Left ventricle myocardium superior (tissue), 1 donor: ENCODE data around the gene ANKRD6. TPM values are rescaled to one million over a fixed set of nuclear protein-coding genes. Genes with fewer than 3 reads are reported as not detected.

ENCODE experiments used
- ATAC-seq: fragments of 200-7000 bp; cut with Tn5 transposase; one replicate; pipeline ENCODE4 v1.9.1; 2020; ENCODE audit warnings: mild to moderate bottlenecking, moderate library complexity
- DNase-seq: peaks from one replicate; pipeline ENCODE4 v3.0.0-alpha.2; 2020
- intact Hi-C: fragments of 100-400 bp; cut with micrococcal nuclease; formaldehyde crosslinking; loops from one replicate; pipeline ENCODE4 v1.11.0; 2022
- total RNA-seq: library from RNA; stranded (reverse); fragmentation: NEBNext Ultra II Directional; extraction: Animal tissue kit (Norgen Biotek cat#: 25700); gene quantifications from one replicate; pipeline ENCODE4 v1.2.1, GENCODE V29; 2021
- donor health status: DM: no; HTN: yes; CAD: no; lungs with severe emphysema.

The ANKRD6 gene
- total RNA-seq, 1 donor from 2014 or later: 21.4 TPM

DNA sequence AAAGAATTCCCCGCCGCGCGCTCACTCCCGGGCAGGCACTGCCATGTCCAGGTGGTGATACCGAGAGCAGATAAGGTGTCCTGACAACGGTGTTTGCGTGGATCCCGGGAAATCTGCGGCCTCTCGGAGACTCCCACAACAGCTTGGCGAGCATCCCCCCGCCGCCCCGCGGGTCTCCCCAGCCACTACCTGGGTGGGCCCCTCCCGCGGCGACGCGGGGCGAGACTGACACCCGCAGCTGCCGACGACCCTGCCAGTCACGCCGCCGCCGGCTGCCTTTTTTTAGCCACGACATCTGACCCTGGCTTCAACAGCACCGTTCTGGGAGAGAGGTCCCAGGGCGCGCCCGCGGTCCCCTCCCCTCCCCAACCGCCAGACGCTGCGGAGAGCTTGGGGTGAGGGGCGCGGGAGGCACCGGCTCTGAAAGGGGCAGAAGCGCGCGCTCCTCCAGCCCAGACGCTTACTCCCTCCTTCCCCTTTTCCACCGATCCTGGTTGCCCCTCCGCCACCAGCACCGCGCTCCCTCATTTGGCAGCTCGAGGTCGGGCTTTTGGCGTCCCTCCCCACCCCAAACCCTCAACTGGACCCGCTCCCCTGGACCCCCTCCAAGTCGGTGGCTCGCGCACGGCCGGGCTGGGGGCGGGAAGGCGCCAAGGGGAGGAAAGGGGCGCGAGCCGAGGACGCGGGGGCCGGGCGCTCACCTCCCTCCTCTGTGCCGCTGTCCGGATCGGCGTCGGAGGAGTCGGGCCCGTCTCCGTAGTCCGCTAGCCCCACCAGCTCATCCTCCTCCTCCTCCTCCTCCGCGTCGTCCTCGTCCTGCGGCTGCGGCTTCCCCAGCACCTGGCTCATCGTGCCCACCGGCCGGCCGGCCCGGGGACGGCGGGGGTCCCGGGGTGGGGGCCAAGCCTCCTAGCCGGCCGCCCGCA, 21.5 kb upstream of the ANKRD6 start:
- ATAC-seq (peak; percentile 59), DNase-seq (peak; percentile 62)
- intact Hi-C loops: no loop called here

DNA sequence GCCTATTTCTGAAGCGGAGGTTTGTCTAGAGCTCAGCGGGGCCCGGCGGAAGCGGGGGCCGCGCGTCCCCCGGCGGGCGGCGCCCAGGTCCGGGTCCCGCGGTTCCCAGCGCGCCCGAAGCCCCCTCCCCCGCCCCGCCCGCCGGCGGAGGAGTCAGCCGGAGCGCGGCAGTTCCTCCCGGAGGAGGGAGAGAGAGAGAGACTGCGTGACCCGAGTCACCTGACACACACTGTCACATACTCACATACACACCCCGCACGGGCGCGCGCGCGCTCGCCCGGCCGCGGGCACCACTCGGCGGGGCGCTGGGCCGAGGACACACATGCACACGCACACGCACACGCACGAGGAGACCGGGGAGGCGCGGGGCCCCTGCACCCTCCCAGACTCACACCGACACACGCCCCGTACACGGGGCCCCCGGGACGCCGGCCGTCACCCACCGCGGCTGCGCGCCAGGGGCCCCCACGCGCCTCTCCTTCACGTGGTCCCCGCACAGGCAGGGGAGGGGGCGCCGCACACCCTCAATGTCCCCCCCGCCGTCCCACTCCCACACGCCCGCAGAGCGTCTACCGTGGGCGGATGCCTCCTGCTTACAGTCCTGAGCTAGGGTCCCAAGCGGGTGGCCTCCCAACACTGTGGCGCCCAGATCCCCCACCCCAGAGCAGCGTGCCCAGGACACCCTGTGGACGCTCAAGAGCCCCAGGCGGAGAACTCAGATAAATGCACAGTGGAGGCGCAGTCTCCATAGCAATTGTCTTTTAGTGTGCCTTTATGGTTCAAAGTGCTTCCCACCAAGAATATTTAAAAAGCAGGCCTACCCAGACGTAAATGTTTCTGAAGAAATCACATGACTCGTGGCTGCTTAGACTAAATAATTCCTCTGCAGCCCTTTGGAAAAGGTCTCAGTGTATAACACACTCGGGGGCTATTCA, 20.6 kb upstream of the ANKRD6 start, which contains the start of gene RRAGD:
Gene RRAGD, minus strand, starts transcription at position 203 of the 935 bp plus-strand sequence. CDS start 280 bp downstream, outside the sequence.
- intact Hi-C loops: no loop called here
- peak; percentile 89 for ATAC-seq
- DNase-seq: peak; percentile 88

DNA sequence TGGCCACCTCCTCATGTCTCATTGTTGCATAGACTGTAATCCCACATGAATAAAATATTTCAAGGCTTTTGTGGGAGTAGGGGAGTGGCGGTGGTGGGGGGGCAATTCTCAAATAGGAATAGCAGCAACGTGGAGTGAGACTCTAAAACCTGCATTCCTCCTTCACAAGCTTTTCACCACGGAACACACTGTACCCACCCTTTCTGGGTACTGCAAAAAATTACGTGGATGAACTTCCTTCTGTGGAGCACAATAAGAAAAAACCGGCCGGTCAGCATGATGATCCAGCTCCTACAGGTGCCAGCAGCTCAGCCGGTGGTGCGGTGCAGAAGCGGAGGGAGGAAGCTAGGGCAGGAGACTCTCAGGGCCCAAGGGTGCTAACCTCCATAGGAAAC, 19.9 kb upstream of the ANKRD6 start:
- intact Hi-C loops: no loop called here
- no peak for ATAC-seq
- DNase-seq: no peak

DNA sequence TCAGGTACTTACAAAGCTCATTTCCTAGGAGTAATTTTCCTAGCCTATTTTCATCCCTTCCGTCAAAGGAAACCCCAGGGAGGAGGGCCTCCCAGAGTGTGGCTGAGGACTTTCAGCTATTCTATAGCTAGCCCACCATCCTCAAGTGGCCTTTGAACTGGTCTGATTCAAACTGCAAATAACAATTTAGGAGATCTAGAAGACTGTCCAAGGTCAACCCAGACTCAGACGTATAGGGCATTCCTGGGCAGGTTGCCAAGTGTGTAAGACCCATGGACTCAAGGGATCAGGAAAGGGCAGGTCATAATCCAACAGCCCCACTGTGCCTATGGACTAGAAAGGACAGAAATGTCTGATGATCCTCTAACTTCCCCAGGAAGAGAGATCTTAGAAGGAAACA, 18.7 kb upstream of the ANKRD6 start:
- intact Hi-C loops: no loop called here
- DNase-seq (no peak), ATAC-seq (no peak)

DNA sequence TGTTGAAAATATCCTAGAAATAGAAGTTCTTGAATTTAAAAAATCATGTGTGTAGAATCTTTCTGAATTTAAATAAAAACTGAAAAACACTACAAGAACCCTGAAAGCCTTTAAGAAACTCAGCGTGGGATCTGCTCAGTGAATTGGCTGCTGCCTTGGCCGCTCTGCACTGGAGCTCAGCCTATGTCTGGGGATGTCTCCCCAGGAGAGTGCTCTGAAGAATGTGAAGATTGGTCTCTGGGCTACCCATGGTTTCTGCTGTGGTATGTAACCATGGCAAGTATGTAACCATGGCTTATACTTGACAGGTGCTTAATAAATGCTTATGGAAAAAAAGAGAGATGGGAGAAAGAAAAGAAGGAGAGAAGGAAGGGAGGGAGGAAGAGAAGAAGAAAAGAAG, 17.8 kb upstream of the ANKRD6 start:
- intact Hi-C loops: no loop called here
- DNase-seq (no peak), ATAC-seq (no peak)

DNA sequence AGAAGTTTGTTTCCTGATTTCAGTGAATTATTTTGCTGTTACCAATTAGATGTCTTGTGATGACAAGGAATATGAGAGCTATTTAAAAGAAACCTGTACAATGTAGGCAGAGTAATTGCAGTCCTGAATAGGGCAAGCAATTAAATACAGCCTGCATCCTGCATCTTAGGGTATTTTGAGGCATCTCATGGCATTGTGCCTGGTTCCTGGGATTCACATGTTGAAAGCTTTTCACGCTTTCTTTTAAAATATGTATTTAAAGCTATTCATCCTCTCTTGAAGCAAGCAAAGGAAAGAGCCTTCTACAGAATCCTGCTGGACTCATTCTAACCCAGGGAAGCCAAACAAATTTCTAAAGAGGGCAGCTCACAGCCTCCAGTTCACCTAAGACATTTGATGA, 16.2 kb upstream of the ANKRD6 start:
- ATAC-seq (no peak), DNase-seq (no peak)
- intact Hi-C loops: no loop called here

DNA sequence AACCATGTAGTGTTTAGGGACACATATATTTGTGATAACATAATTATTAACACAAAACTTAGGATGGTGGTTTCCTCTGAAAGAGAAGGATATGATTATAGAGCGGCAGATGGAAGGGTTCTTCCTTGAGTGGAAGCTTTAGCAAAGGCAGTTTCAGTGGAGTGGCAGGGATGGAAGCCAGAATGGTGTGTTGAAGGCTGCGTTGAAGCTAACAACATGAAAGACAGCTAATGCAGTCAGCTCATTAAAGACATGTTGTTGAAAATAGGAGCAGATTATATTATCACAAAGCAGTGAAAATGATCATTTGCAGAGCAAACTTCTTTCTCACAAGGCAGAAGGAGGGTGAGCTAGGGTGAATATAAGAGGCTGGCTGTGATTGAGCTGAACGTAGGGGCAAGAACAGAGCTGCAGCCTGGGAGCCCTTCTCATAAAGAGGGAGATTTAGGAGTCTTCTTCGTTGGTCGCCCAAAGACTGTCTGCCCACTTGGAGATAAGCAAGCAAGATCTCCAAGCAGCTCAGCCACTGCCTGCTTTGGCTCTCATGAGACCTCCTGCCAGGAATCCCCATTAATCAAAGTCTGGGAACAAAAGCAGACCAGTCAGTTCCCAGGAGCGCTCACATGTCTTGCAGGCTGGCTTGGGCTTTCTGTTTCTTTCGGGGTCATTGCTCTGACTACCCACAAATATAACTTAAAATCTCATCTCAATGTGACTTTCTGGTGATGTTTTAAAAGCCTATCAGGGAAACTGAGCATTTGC, 2.6 kb upstream of the ANKRD6 start:
- ATAC-seq (no peak), DNase-seq (no peak)
- intact Hi-C loops: loop anchor here (5.0 kb wide), 1 partner anchor 182 kb away; no protein-coding TSS in a partner anchor

DNA sequence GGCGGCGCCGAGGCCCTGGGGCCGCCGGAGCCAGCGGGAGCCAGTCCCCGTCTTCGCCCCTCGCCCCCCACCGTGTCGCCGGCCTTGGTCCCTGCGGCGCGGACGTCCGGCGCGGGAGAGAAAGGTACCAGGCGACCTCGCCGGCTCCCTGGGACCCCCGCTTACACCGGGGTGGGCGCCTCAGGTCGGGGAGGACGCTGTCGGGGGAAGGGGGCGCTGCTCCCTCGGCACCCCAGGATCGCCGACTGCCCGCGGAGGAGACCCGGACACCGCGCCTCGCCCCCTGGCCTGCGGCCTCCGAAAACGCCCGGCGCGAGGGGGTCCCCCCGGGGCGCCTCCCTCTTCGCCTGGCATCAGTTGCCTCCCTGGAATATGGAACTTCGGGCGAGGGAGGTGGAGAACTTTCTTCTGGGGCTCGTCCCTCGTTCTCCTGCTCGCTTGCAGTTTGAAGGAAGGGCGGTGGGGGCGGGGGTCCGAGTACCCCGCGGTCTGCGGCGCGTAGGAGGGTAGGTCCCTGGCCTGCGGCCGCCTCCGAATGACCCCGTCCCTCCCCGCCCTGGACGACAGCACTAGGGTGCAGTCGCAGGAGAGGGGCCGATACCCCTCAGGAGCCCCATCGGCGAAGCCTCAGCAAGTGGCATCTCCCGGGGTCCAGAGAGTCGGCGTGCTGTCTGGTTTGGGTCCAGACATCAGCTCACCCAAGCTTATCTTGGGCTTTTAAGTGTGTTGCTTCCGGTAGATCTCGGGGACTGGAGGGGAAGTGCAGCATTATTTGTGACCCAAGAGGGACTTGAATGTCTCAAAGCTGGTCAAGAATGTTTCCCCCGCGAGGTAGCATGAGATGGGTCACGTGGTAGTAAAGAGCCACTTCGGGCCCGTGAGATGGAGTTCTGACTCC, 549 bp downstream of the ANKRD6 start:
- intact Hi-C loops: loop anchor here (5.0 kb wide), 1 partner anchor 179 kb away; no protein-coding TSS in a partner anchor
- peak; percentile 51 for DNase-seq
- peak; percentile 34 for ATAC-seq

DNA sequence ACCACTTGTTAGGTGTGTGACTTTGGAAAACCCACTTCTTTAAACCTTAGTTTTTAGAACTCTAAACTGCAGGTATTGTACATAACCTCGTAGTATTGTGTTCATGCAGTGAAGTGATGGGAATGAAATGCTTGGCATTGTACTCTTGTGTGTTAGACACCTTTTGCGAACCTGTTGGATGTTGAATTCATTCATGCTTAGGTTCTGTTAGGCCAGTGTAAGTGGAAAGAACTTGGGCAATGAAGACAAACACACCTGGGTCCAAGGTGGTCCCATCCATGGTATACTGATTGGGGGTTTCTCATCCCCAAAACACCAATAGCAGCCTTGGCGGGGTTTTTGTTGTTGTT, 1.2 kb downstream of the ANKRD6 start:
- ATAC-seq: no peak
- no peak for DNase-seq
- intact Hi-C loops: loop anchor here (5.0 kb wide), 1 partner anchor 178 kb away; no protein-coding TSS in a partner anchor

DNA sequence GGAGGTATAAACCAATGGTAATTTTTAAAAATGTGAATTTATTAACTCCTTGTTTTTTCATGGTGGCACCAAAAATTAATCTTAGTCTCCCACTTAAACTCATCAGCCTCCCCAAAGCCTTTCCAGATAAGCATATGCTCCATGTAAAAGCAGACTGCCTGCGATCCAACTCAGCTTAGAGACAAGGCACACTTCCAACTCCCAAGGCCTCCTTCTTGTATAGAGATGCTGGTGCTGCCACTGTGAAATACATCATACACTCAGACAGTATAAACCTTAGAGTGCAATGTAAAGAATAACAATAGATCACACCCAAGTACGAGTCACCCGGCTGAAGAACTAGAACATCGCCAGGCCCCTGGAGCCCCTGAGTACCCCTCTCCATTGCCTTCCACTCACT, 2.0 kb downstream of the ANKRD6 start:
- DNase-seq: no peak
- no peak for ATAC-seq
- intact Hi-C loops: loop anchor here (5.0 kb wide), 1 partner anchor 177 kb away; no protein-coding TSS in a partner anchor

DNA sequence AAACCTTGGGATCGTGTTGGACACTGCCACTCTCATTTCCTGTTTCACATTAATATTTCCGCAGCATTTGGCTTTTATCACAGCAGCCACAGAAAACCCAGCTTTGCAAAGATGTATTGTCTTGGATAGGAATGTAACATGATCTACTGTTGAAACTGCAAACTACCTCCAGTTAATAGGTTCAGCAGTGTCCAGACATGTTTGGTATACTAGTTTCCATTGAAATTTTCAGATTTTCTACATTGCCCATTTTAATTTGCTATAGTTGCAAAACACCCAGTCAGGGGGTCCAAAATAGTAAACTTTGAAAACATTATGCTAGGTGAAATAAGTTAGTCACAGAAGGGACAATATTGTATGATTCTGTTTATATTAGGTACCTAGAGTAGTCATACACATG, 3.3 kb downstream of the ANKRD6 start:
- no peak for DNase-seq
- ATAC-seq: no peak
- intact Hi-C loops: no loop called here

DNA sequence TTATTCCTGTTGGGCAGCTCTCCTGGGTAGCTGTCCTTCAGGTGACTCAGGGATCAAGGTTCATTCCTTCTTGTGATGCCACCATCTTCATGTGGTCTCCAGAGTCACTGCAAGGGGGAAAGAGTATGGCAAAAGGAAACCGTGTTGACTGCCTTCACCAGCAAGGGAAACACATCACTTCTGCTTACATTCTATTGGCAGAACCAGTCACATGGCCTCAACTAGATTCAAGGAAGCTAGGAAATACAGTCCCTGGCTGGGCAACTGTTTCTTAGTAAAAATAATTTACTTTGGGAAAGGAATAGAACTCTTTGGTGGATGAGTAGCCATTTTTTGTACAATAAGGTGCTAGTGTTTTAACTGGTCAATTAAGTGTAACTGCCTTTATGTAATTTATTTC, 5.3 kb downstream of the ANKRD6 start:
- DNase-seq (no peak), ATAC-seq (no peak)
- intact Hi-C loops: no loop called here

DNA sequence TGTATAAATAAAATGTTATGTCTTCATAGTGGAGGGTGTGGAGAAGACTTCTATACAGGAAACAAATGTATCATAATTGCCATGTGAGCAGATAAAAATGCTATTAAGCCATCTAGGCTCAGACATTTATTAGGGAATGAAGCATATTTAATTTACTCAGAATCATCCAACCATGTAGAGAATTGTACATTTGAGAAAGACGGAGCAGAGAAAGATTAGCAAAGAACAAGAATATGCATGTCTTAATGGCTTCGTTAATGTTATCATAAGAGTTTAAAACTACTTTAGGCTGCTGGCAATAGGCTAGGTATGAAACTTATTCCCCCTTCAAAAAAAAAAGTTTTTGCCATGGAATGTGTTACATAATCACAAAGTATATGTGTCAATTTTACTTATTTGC, 6.1 kb downstream of the ANKRD6 start:
- DNase-seq (no peak), ATAC-seq (no peak)
- intact Hi-C loops: no loop called here

DNA sequence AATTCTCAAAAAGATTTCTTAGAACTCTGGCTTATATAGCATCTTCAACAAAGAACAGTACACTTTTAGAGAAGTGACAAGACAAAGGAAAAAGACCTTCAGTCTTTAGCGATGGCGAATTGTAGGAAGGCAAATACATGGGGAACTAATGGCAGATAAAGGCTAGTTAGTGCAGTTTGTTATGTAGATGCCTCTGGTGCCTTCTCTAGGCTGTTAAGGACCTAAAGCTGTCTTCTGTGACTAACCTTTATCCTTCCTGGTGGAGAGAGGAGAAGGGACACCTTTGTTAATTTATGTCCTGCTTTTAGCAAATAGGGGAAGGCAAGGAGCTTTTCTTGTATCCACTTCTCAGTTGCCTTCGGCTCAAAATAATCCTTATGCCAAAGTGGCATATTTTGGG, 7.2 kb downstream of the ANKRD6 start:
- intact Hi-C loops: no loop called here
- ATAC-seq: no peak
- no peak for DNase-seq

DNA sequence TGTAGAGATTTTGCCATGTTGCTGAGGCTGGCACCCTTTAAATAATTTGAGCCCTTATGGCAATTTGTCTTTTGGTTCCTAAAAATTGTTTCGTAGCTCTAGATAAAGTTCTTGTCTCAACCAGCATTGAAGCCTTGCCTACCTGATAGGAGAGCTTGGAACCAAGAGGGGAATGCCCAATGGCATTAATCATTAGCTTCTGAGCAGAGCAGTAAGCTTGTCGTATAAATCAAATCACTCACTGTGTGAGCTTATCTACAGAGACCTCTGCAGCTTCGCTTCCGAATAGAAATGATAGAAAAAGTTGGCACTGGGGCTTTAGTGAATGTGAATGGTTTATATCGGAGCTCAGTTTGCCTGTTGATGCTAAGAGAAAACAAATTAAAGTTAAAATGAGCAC, 10.7 kb downstream of the ANKRD6 start:
- intact Hi-C loops: no loop called here
- DNase-seq (no peak), ATAC-seq (no peak)

DNA sequence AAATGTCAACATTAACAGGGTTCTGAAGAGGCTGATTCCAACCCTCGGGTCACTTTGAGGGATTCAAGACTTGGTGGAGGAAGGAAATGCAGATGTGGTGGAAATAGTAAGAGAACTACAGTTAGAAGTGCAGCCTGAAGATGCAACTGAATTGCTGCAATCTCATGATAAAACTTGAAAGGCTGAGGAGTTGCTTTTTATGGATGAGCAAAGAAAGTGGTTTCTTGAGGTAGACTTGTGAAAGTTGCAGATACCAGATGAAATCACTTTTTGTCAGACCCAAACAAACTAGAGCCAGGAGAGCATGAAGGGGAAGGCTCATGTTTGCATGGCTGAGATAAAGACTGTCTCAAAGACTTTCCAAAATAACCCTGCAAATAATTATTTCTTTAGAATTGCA, 16.2 kb downstream of the ANKRD6 start:
- ATAC-seq: no peak
- intact Hi-C loops: no loop called here
- DNase-seq: no peak

DNA sequence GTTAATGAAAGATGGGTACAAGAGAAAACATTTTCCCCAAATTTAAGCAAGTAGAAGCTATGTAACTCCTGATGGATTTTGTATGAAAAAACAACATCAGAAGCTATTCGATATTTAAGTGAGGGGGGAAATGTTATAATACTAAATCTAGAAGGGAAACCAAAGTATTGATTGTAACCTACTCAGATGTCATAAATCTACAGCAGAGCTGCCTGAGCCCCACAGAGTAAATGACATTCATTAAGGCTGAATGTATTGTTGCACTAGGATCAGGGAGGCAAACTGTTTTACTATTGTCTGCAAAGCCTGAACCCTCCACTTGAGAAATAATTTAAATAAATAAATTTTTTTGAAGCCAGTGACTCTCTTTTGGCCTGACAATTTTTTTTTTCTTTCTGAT, 19.3 kb downstream of the ANKRD6 start:
- DNase-seq (no peak), ATAC-seq (no peak)
- intact Hi-C loops: no loop called here

DNA sequence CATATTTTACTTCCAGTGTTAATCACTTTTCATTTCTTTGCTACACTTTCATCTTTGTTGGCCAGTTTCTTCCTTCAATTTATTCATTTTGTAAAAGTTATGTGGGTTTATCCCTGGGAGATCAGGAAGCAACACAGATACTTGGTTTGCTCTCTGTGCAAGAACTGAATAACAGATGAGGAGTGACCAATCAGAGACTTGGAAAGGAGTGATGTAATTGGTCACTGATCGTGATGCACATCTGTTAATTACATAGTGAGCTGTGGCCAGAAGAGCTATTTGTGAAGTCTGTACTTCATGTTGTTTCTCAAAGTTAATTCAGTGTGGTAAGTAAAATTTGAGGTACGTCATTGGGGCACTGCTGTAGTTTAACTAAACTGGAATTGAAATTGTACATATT, 21.3 kb downstream of the ANKRD6 start:
- intact Hi-C loops: no loop called here

More for the DNA sequence above, 21.3 kb downstream of the ANKRD6 start:
- DNase-seq (no peak), ATAC-seq (no peak)
